Mucosa of rectum (tissue), 2 donors: Measurements from ENCODE around the gene AKR1B15.

Experiments used
- H3K27ac ChIP-seq, 2 donors: one replicate each; pipeline ENCODE4 v1.7.0; 2013; ENCODE audit warnings: inconsistent platforms in 2 of 2, low read depth in 2 of 2, low read length in 2 of 2
- H3K27me3 ChIP-seq, 2 donors: one replicate each; pipeline ENCODE4 v1.7.0; 2013; ENCODE audit warnings: low read length in 2 of 2; ENCODE audit not compliant: control insufficient read depth in 2 of 2, insufficient read depth in 2 of 2
- H3K36me3 ChIP-seq, 2 donors: one replicate each; pipeline ENCODE4 v1.7.0; 2013; ENCODE audit warnings: low read length in 2 of 2; ENCODE audit not compliant: control insufficient read depth in 2 of 2, insufficient read depth in 2 of 2
- H3K4me1 ChIP-seq, 2 donors: one replicate each; pipeline ENCODE4 v1.7.0; 2013; ENCODE audit warnings: low read length in 2 of 2, mild to moderate bottlenecking in 1 of 2; ENCODE audit not compliant: control insufficient read depth in 2 of 2, insufficient read depth in 2 of 2
- H3K4me3 ChIP-seq, 2 donors: one replicate each; pipeline ENCODE4 v1.7.0; 2013; ENCODE audit warnings: low read length in 2 of 2
- H3K9ac ChIP-seq, 2 donors: one replicate each; pipeline ENCODE4 v1.7.0; 2013; ENCODE audit warnings: low read length in 2 of 2, low read depth in 1 of 2, mild to moderate bottlenecking in 1 of 2
- H3K9me3 ChIP-seq, 2 donors: one replicate each; pipeline ENCODE4 v1.7.0; 2013; ENCODE audit warnings: low read length in 2 of 2; ENCODE audit not compliant: control insufficient read depth in 2 of 2
- donor health status: healthy.
- donor health status: Normal muscosa, but diverticular disease.

AKR1B15 gene

DNA sequence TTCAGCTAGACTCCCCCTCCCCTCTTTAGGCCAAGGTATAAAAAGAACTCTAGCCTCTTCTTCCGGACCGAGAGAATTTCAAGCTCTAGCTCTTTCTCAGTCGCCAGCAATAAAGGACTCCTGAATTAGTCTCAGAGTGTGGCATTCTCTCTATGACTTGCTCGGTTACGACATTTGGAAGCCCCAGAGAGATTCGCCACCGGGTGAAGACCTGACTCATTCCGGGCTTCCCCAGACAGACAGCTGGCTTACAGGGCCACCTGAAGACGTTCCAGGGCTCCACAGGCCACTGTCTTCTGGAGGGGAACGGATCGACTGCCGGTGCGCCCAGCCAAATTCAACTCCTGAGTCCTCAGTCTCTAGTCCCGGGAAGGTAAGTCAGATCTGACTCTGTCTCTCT lies at the start of gene AKR1B15:
AKR1B15 (plus strand) TSS at position 234 of the 400 bp plus-strand sequence. CDS start 15,510 bp downstream, outside the sequence.
- Histone ChIP-seq H3K4me3 (no peak within 1 kb of the TSS), H3K4me1 (peaks cover 4 to 5% of the 10 kb centered on the region in 2 donors), H3K9ac (no peak within 1 kb of the TSS), H3K36me3 (no peaks in the 10 kb centered on the region), H3K27me3 (no peaks in the 10 kb centered on the region), H3K27ac (no peak within 1 kb of the TSS), H3K9me3 (no peaks in the 10 kb centered on the region)

DNA sequence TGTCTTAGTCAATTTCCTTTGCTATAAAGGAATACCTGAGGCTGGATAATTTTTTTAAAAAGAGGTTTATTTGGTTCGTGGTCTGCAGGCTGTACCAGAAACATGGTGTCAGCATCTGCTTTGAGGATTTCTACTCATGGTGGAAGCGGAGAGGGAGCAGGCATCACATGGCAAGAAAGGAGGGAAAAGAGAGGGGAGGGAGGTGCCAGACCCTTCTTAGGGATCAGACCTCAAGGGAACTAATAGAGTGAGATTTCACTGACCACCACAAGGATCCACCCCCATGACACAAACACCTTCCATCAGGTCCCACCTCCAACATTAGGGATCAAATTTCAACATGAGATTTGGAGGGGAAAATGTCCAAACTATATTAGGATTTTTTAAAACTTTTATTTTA lies 48.5 kb upstream of the AKR1B15 start:
- Histone ChIP-seq H3K9me3 (no peaks in the 10 kb centered on the region), H3K4me1 (no peaks in the 10 kb centered on the region), H3K9ac (no peak overlapping the region), H3K4me3 (no peak overlapping the region), H3K36me3 (no peaks in the 10 kb centered on the region), H3K27ac (no peak overlapping the region), H3K27me3 (no peaks in the 10 kb centered on the region)

DNA sequence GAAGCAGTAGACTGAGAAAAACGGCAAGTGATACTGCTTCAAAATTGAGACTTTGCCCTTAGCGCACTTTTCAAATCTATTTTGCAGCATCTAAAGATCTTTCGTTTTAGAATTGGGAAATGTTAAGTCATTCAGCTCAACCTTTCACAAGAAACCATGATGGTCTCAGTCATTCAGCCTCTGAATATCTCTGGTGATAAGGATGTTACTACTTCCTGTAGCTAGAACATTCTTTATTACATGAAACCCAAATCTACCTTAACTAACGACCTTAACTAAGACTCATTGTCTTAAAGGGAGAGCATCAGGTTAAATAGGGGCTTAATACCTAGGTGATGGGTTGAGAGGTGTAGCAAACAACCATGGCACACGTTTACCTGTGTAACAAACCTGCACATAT lies 47.9 kb upstream of the AKR1B15 start:
- no peaks in the 10 kb centered on the region for H3K36me3 ChIP-seq
- H3K4me3 ChIP-seq, result no peak overlapping the region
- no peaks in the 10 kb centered on the region for H3K27me3 ChIP-seq
- H3K4me1 ChIP-seq, result no peaks in the 10 kb centered on the region
- H3K9ac ChIP-seq, result no peak overlapping the region
- H3K27ac ChIP-seq, result no peak overlapping the region
- H3K9me3 ChIP-seq, result no peaks in the 10 kb centered on the region

DNA sequence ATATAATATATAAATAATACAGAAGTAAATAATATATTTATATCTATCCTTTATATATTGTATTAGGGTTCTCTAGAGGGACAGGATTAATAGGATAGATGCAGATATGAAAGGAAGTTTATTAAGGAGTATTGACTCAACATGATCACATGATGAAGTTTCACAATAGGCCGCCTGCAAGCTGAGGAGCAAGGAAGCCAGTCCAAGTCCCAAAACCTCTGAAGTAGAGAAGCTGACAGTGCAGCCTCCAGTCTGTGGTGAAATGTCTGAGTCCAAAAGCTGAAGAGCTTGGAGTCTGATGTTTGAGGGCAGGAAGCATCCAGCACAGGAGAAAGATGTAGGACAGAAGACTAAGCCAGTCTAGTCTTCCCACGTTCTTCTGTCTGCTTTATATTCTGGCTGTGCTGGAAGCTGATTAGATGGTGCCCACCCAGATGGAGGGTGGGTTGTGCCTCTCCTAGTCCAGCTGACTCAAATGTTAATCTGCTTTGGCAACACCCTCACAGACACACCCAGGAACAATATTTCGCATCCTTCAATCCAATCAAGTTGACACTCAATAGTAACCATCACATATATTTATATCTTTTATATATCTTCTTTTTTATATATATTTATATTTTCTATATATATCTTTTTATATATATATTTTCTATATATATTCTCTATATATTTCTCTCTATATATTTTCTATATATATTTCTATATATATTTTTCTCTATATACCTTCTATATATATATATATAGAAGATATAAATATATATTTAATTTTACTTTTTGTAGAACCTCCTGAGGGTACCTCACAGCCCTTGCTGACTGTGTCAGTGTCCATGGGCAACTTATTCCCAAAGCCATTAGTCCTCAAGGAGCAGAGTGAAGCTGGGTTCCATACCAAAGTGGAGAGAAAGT lies 46.2 kb upstream of the AKR1B15 start:
- Histone ChIP-seq H3K4me3 (no peak overlapping the region), H3K4me1 (no peaks in the 10 kb centered on the region), H3K27me3 (no peaks in the 10 kb centered on the region), H3K9me3 (no peaks in the 10 kb centered on the region), H3K36me3 (no peaks in the 10 kb centered on the region), H3K9ac (no peak overlapping the region), H3K27ac (no peak overlapping the region)

DNA sequence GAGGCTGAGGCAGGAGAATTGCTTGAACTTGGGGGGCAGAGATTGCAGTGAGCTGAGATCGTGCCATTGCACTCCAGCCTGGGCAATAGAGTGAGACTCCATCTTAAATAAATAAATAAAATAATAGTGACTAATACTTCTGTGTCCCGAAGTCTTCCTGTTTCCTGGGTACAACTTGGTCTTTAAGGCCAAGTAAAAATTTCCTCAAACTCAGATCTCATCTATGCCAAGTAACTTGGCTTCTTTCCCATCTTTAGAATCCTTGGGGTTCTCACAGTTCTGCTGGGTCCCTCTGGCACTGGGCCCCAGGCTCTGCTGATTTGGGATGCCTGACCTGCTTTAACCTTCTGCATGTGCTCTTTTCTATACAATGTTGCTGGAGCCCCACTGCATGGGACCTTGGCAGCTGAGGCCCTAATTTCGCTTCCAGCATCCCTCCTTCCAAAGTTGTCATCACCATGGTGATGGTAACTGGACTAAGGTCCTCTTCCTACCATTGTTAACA lies 44.2 kb upstream of the AKR1B15 start:
- Histone ChIP-seq H3K4me3 (no peak overlapping the region), H3K4me1 (no peaks in the 10 kb centered on the region), H3K36me3 (no peaks in the 10 kb centered on the region), H3K27me3 (no peaks in the 10 kb centered on the region), H3K9ac (no peak overlapping the region), H3K9me3 (no peaks in the 10 kb centered on the region), H3K27ac (no peak overlapping the region)

DNA sequence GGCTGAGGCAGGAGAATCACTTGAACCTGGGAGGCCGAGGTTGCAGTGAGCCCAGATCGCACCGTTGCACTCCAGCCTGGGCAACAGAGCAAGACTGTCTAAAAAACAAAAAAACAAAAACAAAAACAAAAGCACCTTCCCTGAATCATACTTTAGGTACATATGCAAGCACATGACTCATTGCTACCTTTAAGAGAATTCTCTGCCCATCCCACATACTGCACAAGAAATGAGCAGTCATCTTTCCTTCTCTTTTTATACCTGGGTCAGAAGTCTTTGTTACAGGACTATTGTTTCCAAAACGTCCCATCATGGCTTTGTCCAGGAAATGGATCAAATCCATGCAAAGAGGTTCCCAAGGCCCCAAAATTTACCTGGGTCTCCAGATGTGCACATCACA lies 43.1 kb upstream of the AKR1B15 start:
- Histone ChIP-seq H3K27me3 (no peaks in the 10 kb centered on the region), H3K9me3 (no peaks in the 10 kb centered on the region), H3K4me1 (no peaks in the 10 kb centered on the region), H3K36me3 (no peaks in the 10 kb centered on the region), H3K27ac (no peak overlapping the region), H3K9ac (no peak overlapping the region), H3K4me3 (no peak overlapping the region)

DNA sequence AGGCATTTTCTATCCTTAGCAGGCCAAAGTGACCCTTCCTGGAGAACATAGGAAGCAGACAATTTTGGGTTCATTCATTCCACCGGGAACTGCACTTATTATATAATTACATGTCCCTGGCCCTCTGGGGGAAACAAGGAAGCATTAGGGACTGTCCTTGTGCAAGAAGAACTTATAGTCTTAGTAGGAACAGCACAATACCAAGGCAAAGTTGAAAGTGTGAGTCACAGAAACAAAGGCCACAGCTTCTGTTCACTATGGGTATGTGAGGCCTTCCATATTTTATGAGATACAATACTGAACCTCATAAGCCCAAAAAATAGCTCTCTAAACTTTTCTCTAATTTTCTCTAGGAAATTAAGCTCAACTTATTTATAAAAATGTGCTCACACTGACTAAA lies 39.9 kb upstream of the AKR1B15 start:
- no peaks in the 10 kb centered on the region for H3K36me3 ChIP-seq
- H3K27me3 ChIP-seq, result no peaks in the 10 kb centered on the region

DNA sequence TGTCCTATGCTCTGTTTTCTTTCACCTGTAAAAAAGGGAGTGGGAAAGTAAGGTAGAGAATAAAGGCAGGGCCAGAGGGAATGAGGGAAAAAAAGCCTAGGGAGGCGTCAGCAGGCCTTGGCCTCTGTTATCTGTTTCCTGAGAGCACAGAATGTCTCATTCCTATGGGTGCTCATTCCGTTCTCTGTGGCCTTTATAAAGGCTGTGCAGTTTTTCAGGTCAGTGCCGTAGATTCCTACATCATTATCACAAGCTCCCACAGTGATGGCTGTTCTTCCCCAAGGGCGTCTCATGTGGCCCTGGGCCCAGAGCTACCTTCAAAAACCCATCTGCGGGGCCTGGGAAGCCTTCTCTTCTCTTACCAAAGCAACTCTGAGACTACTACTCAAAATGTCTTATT lies 38.3 kb upstream of the AKR1B15 start:
- no peaks in the 10 kb centered on the region for H3K4me1 ChIP-seq
- no peaks in the 10 kb centered on the region for H3K36me3 ChIP-seq
- H3K9me3 ChIP-seq, result no peaks in the 10 kb centered on the region
- H3K4me3 ChIP-seq, result no peak overlapping the region
- H3K9ac ChIP-seq, result no peak overlapping the region
- no peak overlapping the region for H3K27ac ChIP-seq
- no peaks in the 10 kb centered on the region for H3K27me3 ChIP-seq

More for the DNA sequence above, 39.9 kb upstream of the AKR1B15 start:
- Histone ChIP-seq H3K9me3 (no peaks in the 10 kb centered on the region), H3K4me1 (no peaks in the 10 kb centered on the region), H3K9ac (no peak overlapping the region), H3K27ac (no peak overlapping the region), H3K4me3 (no peak overlapping the region)

DNA sequence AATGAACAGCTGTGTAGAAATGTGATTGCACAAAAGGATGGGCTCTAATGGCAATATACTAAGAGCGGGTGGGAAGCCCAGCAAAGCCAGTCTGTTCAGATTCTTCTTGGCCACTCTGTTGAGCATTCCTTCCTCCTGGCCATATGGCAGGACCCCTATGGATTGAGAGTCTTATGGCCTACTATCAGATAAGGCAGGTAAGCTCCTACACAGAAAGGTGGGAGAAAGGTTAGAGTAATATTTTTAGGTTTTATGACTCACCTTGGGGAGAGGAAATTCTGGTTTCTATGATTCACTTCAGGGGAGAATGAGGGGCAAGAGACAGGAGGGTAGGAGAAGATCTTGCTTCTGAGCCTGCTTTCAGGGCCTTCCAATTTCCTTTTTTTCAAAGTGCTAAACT lies 36.6 kb upstream of the AKR1B15 start:
- no peak overlapping the region for H3K9ac ChIP-seq
- H3K36me3 ChIP-seq, result no peaks in the 10 kb centered on the region
- H3K4me1 ChIP-seq, result no peaks in the 10 kb centered on the region
- H3K4me3 ChIP-seq, result no peak overlapping the region
- H3K27ac ChIP-seq, result no peak overlapping the region
- H3K9me3 ChIP-seq, result no peaks in the 10 kb centered on the region
- no peaks in the 10 kb centered on the region for H3K27me3 ChIP-seq

DNA sequence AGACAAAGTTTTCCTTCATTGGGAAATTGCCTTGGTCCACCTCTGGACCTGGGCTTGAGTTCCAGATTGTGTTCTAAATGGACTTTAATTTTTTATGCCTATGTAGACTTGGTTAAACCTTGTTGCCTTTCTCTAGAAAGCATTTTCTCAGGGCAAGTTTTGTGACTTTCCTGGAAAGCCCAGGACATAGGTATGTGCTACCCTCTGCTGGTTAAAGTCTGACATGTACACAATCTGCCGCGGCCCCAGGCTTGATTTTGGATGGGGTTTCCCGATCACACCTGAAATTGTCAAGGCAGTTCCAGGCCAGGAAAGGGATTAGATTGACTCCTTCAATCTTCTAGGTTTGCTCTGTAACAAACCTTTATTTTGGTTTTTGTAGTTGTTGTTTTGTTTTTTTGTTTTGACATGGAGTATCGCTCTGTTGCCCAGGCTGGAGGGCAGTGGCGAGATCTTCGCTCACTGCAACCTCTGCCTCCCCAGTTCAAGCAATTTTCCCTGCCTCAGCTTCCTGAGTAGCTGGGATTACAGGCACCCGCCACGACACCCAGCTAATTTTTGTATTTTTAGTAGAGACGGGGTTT lies 35.6 kb upstream of the AKR1B15 start:
- Histone ChIP-seq H3K27ac (no peak overlapping the region), H3K9me3 (no peaks in the 10 kb centered on the region), H3K4me1 (no peaks in the 10 kb centered on the region), H3K4me3 (no peak overlapping the region), H3K27me3 (no peaks in the 10 kb centered on the region), H3K9ac (peak overlapping the region in 1 of 2 donors; percentile 20), H3K36me3 (no peaks in the 10 kb centered on the region)
